HL-60 (cell line): ENCODE measurements around the gene CLSTN2.

Experiments used
- DNase-seq, 2 experiments: peaks; one replicate each; pipeline ENCODE4 v3.0.0-alpha.2; 2010 to 2020; ENCODE audit warnings: low read depth in 1 of 2, low spot score in 1 of 2
- H3K27ac ChIP-seq: fragments of 250-450 bp; sonication (Bioruptor Pico); replicated peaks from 2 replicates; pipeline ENCODE4 v1.5.1; 2020; ENCODE audit warnings: mild to moderate bottlenecking, moderate library complexity
- H3K27me3 ChIP-seq: fragments of 250-450 bp; sonication (Bioruptor Pico); 2 replicates; pipeline ENCODE4 v1.5.1; 2021; ENCODE audit warnings: mild to moderate bottlenecking, moderate library complexity; ENCODE audit not compliant: insufficient read depth, poor library complexity, severe bottlenecking
- H3K4me3 ChIP-seq: replicated peaks from 2 replicates; pipeline ENCODE4 v1.5.1; 2011; ENCODE audit warnings: mild to moderate bottlenecking, control low read depth, low read length; ENCODE audit not compliant: insufficient read depth
- GABPA ChIP-seq: IDR thresholded peaks from 2 replicates; pipeline ENCODE4 v1.6.1; 2012; ENCODE audit warnings: low read depth
- POLR2AphosphoS5 ChIP-seq: IDR thresholded peaks from 2 replicates; pipeline ENCODE4 v1.6.1; 2012; ENCODE audit warnings: low read depth
- SPI1 ChIP-seq: IDR thresholded peaks from 2 replicates; pipeline ENCODE4 v1.6.1; 2012; ENCODE audit warnings: low read depth, mild to moderate bottlenecking, borderline replicate concordance
- TF ChIP-seq, protein P1 (sequence below): IDR thresholded peaks from one replicate; pipeline ENCODE4 v1.5.1; 2011; ENCODE audit warnings: low read length, control low read depth, inconsistent platforms; ENCODE audit not compliant: insufficient read depth
- TF ChIP-seq, protein P2 (sequence below): IDR thresholded peaks from 2 replicates; pipeline ENCODE4 v1.6.1; 2012; ENCODE audit warnings: low read depth; ENCODE audit not compliant: insufficient replicate concordance

The CLSTN2 gene

DNA sequence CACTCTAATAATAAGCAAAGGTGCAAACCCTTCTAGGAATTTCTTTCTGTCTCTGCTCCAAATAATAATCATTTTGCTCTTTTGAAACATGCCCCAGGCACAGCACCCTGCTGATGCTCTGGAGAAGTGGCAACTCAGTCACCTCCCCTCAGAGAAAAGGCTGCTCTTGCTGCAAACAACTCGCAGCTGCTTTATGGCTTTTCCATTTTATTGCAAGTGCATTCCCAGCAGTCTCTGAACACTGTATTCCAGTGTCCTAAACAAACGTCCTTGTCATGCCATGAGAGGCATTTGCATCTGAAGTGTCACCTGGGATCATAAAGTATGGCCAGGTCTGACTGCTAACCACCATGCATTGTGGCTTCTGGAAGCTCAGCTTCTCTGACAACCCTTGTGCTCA is 384.8 kb downstream of the CLSTN2 start:
- Histone ChIP-seq H3K4me3 (no peak overlapping the region), H3K27me3 (peaks cover 9% of the 10 kb centered on the region), H3K27ac (no peak overlapping the region)
- TF ChIP-seq SPI1 (no peak), GABPA (no peak), POLR2AphosphoS5 (no peak)
- TF ChIP-seq, protein P1, sequence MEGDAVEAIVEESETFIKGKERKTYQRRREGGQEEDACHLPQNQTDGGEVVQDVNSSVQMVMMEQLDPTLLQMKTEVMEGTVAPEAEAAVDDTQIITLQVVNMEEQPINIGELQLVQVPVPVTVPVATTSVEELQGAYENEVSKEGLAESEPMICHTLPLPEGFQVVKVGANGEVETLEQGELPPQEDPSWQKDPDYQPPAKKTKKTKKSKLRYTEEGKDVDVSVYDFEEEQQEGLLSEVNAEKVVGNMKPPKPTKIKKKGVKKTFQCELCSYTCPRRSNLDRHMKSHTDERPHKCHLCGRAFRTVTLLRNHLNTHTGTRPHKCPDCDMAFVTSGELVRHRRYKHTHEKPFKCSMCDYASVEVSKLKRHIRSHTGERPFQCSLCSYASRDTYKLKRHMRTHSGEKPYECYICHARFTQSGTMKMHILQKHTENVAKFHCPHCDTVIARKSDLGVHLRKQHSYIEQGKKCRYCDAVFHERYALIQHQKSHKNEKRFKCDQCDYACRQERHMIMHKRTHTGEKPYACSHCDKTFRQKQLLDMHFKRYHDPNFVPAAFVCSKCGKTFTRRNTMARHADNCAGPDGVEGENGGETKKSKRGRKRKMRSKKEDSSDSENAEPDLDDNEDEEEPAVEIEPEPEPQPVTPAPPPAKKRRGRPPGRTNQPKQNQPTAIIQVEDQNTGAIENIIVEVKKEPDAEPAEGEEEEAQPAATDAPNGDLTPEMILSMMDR: no peak
- TF ChIP-seq, protein P2, sequence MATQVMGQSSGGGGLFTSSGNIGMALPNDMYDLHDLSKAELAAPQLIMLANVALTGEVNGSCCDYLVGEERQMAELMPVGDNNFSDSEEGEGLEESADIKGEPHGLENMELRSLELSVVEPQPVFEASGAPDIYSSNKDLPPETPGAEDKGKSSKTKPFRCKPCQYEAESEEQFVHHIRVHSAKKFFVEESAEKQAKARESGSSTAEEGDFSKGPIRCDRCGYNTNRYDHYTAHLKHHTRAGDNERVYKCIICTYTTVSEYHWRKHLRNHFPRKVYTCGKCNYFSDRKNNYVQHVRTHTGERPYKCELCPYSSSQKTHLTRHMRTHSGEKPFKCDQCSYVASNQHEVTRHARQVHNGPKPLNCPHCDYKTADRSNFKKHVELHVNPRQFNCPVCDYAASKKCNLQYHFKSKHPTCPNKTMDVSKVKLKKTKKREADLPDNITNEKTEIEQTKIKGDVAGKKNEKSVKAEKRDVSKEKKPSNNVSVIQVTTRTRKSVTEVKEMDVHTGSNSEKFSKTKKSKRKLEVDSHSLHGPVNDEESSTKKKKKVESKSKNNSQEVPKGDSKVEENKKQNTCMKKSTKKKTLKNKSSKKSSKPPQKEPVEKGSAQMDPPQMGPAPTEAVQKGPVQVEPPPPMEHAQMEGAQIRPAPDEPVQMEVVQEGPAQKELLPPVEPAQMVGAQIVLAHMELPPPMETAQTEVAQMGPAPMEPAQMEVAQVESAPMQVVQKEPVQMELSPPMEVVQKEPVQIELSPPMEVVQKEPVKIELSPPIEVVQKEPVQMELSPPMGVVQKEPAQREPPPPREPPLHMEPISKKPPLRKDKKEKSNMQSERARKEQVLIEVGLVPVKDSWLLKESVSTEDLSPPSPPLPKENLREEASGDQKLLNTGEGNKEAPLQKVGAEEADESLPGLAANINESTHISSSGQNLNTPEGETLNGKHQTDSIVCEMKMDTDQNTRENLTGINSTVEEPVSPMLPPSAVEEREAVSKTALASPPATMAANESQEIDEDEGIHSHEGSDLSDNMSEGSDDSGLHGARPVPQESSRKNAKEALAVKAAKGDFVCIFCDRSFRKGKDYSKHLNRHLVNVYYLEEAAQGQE: no peak
- DNase-seq: no peak

DNA sequence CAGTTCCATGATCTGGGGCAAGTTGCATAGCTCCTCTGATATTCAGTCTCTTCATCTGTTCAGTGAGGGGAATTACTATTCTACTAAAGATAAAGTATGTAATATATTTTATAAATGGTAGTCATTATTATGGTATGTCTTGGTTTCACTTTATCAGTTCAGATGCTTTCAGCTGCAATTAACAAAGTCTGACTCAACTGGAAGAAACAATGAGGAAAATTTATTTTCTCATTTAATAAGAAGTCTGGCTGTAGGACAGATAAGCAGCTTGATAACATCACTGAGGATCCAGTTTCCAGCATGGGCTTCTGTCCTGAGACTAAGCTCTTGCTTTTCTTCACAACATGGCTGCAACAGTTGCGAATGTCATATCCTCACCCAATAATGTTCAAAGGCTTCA is 388.6 kb downstream of the CLSTN2 start:
- no peak overlapping the region for H3K4me3 ChIP-seq

DNA sequence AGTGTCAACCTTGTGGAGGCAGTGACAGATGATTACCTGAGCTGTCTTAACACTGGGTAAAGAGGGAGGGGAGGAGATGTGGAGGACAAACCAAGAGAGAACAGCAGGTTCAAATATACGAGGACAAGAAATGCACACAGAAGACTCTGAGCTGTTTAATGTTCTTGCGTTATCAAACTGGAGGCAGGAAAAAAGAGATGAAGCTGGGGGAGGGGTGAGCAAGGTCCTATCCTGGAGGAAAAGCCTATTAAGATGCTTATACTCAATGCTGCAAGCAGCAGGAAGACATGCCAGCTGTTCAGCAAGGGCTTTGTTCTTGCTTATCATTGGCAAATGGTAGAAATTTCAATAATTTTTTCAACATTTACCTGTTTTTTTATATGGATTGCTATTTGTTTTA is 397.1 kb downstream of the CLSTN2 start:
- H3K27ac ChIP-seq: no peak overlapping the region
- no peak for DNase-seq
- no peaks in the 10 kb centered on the region for H3K27me3 ChIP-seq
- TF ChIP-seq POLR2AphosphoS5 (no peak), SPI1 (no peak), GABPA (no peak)
- TF ChIP-seq, protein P2: no peak
- TF ChIP-seq, protein P1: no peak
- H3K4me3 ChIP-seq: no peak overlapping the region

More for the DNA sequence above, 388.6 kb downstream of the CLSTN2 start:
- Histone ChIP-seq H3K27ac (no peak overlapping the region), H3K27me3 (peaks cover 8% of the 10 kb centered on the region)
- TF ChIP-seq, protein P2: no peak
- TF ChIP-seq SPI1 (no peak), POLR2AphosphoS5 (no peak), GABPA (no peak)
- TF ChIP-seq, protein P1: no peak
- DNase-seq: no peak
